SU-DHL-6 (cell line): ENCODE data around the gene PHACTR3.

Experiments
- EZH2phosphoT487 ChIP-seq: fragments of 200-600 bp; sonication (generic), shearing (Covaris generic); conservative IDR thresholded peaks from 2 replicates; pipeline ENCODE4 v1.6.1; 2018; ENCODE audit warnings: mild to moderate bottlenecking, antibody characterized with exemption, low read length, moderate library complexity, mixed read lengths
- TF ChIP-seq, protein P1 (sequence below): fragments of 200-600 bp; sonication (generic); IDR thresholded peaks from one replicate; pipeline ENCODE4 v1.5.1; 2017; ENCODE audit warnings: antibody characterized with exemption, mild to moderate bottlenecking, low read length, moderate library complexity; ENCODE audit not compliant: insufficient read depth, poor library complexity, severe bottlenecking

GRCh38 chr20:59622496-59622895 lies 18.2 kb downstream of the PHACTR3 start:
- TF ChIP-seq, protein P1, sequence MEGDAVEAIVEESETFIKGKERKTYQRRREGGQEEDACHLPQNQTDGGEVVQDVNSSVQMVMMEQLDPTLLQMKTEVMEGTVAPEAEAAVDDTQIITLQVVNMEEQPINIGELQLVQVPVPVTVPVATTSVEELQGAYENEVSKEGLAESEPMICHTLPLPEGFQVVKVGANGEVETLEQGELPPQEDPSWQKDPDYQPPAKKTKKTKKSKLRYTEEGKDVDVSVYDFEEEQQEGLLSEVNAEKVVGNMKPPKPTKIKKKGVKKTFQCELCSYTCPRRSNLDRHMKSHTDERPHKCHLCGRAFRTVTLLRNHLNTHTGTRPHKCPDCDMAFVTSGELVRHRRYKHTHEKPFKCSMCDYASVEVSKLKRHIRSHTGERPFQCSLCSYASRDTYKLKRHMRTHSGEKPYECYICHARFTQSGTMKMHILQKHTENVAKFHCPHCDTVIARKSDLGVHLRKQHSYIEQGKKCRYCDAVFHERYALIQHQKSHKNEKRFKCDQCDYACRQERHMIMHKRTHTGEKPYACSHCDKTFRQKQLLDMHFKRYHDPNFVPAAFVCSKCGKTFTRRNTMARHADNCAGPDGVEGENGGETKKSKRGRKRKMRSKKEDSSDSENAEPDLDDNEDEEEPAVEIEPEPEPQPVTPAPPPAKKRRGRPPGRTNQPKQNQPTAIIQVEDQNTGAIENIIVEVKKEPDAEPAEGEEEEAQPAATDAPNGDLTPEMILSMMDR = no peak
- TF ChIP-seq EZH2phosphoT487 = no peak
